Measurements from ENCODE around the gene FZD4.

The FZD4 gene

GRCh38 chr11:86984701-86985100 lies 29.5 kb upstream of the FZD4 start:
- in situ Hi-C loops (cut with MboI; ENCODE audit: low sequenced_read_pairs, unreplicated experiment), result no loop called here
- no peak for TF ChIP-seq CTCF (IDR thresholded peaks at IDR 0.05; ENCODE audit: borderline replicate concordance, control extremely low read depth, extremely low read depth, insufficient read depth, missing control alignments)
- no peak for DNase-seq (ENCODE audit: low spot score)

GRCh38 chr11:86983021-86983488 lies 27.9 kb upstream of the FZD4 start:
- DNase-seq (ENCODE audit: low spot score), result no peak
- TF ChIP-seq CTCF (IDR thresholded peaks at IDR 0.05; ENCODE audit: borderline replicate concordance, control extremely low read depth, extremely low read depth, insufficient read depth, missing control alignments), result no peak
- in situ Hi-C loops (cut with MboI; ENCODE audit: low sequenced_read_pairs, unreplicated experiment), result no loop called here

DNA sequence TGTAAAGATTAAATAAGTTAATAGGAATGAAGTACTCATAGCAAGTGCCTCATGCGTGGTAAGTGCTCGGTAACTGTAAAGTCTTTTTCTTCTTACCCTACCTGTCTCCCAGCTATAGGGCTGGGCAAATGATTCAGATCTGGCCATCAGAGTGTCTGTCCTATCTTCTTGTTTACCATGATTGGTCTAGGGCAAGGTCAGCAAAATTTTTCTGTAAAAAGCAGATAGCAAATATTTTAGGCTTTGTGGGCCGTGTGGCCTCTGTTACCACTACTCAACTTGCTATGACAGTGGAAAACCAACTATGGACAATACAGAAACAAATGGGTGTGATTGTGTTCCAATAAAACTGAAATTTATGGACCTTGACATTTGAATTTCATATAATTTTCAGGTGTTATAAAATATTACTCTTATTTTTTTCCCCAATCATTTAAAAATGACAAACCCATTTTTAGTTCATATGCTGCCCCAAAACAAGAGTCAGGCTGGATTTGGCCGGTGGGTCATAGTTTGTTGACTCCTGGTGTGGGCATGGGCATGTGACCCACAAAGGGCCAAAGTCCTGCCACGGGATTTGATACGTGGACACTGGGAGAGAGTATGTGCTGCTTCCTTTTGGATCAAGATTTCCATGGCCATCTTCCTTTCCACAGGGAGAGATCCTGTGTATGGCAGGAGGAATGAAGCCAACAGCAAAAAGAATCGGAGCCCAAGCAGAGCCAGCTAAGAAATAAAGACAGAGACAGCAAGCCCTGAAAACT lies 26.8 kb upstream of the FZD4 start:
- in situ Hi-C loops (cut with MboI; ENCODE audit: low sequenced_read_pairs, unreplicated experiment), result no loop called here
- no peak for TF ChIP-seq CTCF (IDR thresholded peaks at IDR 0.05; ENCODE audit: borderline replicate concordance, control extremely low read depth, extremely low read depth, insufficient read depth, missing control alignments)
- DNase-seq (ENCODE audit: low spot score), result no peak

- in situ Hi-C loops (cut with MboI; ENCODE audit: low sequenced_read_pairs, unreplicated experiment), result no loop called here
- no peak for TF ChIP-seq CTCF (IDR thresholded peaks at IDR 0.05; ENCODE audit: borderline replicate concordance, control extremely low read depth, extremely low read depth, insufficient read depth, missing control alignments)
- DNase-seq (ENCODE audit: low spot score), result no peak
Observed at GRCh38 chr11:86980086-86980796, 25.0 kb upstream of the FZD4 start.

DNA sequence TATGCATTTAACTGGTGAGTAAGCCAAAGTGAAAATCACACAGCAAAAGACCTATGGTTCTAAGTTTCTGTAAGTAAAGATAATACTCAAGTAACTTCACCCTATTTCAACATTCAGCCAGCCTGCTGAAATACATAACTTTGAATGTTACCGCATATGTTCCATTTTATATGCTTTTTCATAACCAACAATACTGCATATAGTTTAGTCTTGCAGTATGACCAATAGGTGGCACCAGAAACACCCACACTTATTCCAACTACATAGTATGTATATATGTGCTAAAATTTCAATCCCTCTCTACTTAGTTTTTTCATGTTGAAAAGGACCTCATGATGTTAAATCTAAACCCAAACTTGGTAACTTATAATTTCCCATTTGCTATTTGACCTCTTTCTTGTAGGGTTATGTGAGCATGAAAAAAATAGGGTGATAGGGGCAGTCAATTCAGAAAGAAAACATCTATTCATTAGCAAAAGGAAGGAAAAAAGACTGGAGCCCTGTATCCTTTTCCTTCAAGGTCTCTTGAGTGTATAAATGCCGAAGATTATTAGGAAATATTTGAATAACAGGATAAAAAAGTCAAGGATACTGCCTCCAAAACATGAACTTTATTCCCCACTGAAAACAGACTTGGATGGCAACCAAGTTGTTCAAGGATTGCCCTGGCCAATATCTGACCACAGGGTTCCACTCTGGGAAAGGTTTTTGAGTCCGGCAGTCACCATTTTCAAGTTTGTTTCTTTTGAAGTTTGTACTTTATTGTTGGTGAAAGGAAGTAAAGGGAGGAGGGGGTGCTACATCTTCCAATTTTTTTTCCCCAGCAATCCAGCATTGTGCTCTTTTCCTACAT lies 23.8 kb upstream of the FZD4 start:
- in situ Hi-C loops (cut with MboI; ENCODE audit: low sequenced_read_pairs, unreplicated experiment), result no loop called here
- DNase-seq (ENCODE audit: low spot score), result peak; percentile 40
- TF ChIP-seq CTCF (IDR thresholded peaks at IDR 0.05; ENCODE audit: borderline replicate concordance, control extremely low read depth, extremely low read depth, insufficient read depth, missing control alignments), result peak; percentile 56

DNA sequence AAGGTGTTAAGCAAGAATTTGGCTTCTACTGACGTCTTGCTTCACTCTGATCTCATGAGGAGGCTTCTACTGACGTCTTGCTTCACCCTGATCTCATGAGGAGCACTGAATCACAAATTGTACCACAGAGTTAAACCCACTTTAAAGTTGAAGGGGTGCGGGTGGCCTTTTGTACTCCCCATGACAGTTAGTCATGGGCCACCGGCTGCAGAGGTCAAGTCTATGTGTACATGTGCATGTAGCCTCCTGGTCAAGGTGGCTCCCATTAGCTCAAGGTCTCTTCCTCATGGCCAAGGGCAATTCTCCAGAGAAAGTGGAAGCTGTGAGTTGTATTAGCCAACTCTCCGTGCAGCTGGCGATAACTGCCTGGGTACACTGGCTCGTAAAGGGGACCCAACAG lies 23.1 kb upstream of the FZD4 start:
- in situ Hi-C loops (cut with MboI; ENCODE audit: low sequenced_read_pairs, unreplicated experiment), result no loop called here
- no peak for TF ChIP-seq CTCF (IDR thresholded peaks at IDR 0.05; ENCODE audit: borderline replicate concordance, control extremely low read depth, extremely low read depth, insufficient read depth, missing control alignments)
- DNase-seq (ENCODE audit: low spot score), result no peak
